NOMO-1 (cell line): ENCODE results near the gene ITGA2B.
A peak's percentile ranks its signal among the peaks of the same experiment; 100 is the strongest.
"Not testable (repeated sequence)": the region's sequence is repeated elsewhere in the genome, so short reads cannot be mapped to it uniquely, and the experiment has no call there.

Experiments
- DNase-seq, 2 experiments: peaks; one replicate each; lab custom pipeline; 2025; ENCODE audit not compliant: unreplicated experiment in 2 of 2; lab: John Stamatoyannopoulos, UW

Gene ITGA2B

DNA sequence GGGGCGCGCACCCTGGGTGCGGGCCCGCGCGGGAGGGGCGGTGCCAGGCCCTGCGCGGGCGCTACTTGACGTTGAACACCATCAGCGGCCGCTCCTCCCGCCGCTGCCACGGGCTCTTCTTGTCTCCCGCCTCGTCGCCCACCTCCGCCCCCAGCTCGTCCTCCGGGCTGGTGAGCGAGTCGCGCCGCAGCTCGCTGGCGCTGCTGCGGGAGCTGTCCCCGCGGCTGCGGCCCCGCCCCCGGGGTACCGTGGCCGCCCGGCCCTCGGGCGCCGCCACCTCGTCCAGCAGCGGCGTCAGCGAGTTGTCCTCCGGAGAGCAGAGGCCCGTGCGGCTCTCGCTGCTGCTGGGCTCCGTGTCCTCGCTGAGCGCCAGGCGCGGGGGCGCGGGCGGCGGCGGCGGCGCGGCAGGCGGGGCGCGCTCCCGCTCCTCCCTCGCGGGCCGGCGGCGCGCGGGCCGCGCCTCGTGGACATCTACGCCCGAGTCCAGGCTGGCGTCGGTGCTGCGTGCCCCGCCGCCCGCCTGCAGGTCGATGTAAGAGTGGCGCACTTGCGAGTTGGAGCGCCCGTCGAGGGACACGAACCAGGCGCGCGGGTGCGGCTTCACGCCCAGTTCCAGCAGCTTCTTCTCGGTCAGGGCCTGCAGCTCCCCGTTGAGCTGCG, 35.6 kb downstream of the ITGA2B start:
- no peak for DNase-seq

- no peak for DNase-seq
These were observed 36.4 kb downstream of the ITGA2B start for GRCh38 chr17:44352828-44353671.

DNA sequence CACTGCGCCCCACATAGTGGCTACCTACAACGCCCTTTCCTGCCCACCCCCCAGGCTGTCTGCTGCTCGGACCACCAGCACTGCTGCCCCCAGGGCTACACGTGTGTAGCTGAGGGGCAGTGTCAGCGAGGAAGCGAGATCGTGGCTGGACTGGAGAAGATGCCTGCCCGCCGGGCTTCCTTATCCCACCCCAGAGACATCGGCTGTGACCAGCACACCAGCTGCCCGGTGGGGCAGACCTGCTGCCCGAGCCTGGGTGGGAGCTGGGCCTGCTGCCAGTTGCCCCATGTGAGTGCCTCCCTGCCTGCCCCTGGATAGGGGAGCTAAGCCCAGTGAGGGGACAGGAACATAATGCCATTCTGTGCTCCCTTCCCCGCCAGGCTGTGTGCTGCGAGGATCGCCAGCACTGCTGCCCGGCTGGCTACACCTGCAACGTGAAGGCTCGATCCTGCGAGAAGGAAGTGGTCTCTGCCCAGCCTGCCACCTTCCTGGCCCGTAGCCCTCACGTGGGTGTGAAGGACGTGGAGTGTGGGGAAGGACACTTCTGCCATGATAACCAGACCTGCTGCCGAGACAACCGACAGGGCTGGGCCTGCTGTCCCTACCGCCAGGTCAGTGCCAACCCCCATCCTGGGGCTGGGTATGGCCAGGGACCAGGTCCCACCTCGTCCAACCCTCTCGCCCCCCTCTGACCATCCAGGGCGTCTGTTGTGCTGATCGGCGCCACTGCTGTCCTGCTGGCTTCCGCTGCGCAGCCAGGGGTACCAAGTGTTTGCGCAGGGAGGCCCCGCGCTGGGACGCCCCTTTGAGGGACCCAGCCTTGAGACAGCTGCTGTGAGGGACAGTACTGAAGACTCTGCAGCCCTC, 37.3 kb downstream of the ITGA2B start:
- no peak for DNase-seq

DNA sequence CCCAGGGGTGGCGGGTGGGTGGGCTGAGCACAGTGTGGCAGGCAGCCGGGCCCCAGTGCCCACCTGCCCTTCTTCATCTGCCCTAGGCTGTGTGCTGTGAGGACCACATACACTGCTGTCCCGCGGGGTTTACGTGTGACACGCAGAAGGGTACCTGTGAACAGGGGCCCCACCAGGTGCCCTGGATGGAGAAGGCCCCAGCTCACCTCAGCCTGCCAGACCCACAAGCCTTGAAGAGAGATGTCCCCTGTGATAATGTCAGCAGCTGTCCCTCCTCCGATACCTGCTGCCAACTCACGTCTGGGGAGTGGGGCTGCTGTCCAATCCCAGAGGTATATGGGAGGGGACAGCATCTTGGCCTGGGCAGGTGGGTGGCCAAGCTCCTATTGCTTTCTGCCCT, 38.0 kb downstream of the ITGA2B start:
- no peak for DNase-seq

- peak; percentile 16 to 50 for DNase-seq
These were observed 38.7 kb downstream of the ITGA2B start for GRCh38 chr17:44350733-44351226.

GRCh38 chr17:44349553-44350070, 39.8 kb downstream of the ITGA2B start:
- no peak for DNase-seq

- no peak for DNase-seq
These were observed 40.5 kb downstream of the ITGA2B start for GRCh38 chr17:44348988-44349364.

DNA sequence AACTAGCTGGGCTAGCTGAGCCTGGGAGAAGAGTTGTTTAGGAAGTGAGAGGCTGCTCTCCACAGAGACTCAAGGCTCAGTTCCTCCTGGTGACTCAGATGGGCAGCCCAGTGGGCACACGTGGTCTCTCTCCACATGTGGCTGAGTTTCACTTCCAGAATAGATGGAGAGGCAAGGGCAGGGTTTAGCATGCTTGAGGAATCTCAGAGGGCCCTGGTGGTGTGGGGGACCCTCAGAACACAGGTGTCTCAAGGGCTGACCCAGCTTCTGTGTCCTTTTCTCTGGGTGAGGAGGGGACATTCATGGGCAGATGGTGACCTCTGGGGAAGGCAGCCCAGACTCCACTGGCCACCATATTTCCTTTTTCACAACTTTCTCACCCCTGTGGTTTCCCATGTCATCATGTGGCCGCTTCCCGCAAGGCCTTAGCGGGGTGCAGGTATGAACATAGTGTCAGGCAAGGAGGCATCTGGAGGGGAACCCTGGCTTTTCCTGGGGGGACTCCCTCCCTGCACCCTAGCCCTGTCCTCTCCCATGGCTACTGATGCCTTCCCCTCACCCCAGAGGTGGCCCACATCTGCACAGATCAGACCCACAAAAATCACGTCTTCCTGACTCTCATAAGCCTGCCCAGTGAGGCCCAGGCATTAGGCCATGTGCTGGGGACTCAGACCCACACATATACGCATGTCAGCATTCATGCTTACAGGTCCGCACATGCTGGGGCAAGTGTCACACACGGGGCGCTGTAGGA, 41.0 kb downstream of the ITGA2B start:
- DNase-seq: peak; percentile 90 to 98

DNA sequence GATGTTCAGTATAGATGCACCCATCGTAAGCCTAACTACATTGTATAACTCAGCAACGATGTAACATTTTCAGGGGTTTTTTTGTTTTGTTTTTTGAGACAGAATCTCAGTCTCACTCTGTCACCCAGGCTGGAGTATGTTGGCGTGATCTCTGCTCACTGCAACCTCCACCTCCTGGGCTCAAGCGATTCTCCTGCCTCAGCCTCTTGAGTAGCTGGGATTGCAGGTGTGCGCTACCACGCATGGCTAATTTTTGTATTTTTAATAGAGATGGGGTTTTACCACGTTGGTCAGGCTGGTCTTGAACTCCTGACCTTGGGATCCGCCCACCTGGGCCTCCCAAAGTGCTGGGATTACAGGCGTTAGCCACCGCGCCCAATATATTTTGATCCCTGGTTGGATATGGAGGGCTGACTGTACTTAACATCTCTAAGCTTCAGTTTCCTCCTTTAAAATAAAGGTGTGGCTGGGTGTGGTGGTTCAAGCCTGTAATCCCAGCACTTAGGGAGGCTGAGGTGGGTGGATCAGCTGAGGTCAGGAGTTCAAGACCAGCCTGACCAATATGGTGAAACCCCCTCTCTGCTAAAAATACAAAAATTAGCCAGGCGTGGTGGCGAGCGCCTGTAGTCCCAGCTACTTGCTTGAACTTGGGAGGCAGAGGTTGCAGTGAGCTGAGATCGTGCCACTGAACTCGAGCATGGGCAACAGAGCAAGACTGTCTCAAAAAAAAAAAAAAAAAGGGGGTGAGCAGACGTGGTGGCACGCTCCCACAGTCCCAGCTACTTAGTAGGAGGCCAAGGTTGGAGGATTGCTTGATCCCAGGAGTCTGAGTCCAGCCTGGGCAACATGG, 42.0 kb downstream of the ITGA2B start:
- not testable (repeated sequence) for DNase-seq

GRCh38 chr17:44346064-44346844, 43.2 kb downstream of the ITGA2B start:
- DNase-seq: no peak

GRCh38 chr17:44345454-44346026, 43.9 kb downstream of the ITGA2B start:
- peak; percentile 23 to 35 for DNase-seq

GRCh38 chr17:44344939-44345453, 44.5 kb downstream of the ITGA2B start, which contains the start of gene GRN:
Gene GRN, plus strand, starts transcription at chr17:44345302. Its CDS starts 3,863 bp downstream, at chr17:44349165.
- peak; percentile 97 to 98 for DNase-seq

- DNase-seq: no peak
These were observed 45.8 kb downstream of the ITGA2B start for GRCh38 chr17:44343510-44344209.

DNA sequence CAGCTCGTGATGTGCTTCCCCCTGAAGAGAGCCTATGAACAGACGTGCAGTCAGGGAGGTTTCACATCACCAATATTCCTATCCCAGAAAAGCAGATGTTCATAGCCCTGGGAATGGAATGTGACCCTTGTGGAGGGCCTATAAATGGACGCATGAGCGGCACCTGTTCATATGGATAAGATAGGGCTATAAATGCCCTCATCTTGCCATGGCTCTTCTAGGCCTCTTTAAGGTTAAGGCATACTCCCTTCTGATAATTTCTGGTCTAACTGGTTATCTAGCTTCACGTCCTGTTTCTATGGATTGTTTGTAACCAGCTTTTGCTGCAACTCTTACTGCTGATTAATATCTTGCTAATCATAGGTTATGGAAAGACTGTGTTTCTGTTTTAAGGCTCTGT, 48.9 kb downstream of the ITGA2B start:
- DNase-seq: not testable (repeated sequence)

DNA sequence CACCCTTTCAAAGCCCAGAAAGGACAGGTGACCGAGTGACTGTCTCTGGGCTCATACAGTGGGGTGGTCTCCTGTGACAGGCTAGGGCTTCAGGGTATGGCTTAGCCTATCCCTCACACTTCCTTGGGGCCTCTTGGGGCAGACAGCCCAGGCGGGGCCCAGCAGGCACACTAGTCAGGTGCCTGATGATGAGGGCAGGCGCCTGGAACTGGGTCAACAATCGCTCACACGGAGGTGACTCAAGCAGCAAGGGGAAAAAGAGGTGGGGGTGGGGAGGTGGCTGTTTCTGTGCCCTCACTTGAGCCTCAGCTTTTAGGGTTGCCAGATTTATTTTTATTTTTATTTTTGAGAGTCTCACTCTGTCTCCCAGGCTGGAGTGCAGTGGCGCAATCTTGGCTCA, 50.7 kb downstream of the ITGA2B start:
- no peak for DNase-seq

- DNase-seq: no peak
These were observed 53.5 kb downstream of the ITGA2B start for GRCh38 chr17:44335968-44336367.

- no peak for DNase-seq
These were observed 53.9 kb downstream of the ITGA2B start for GRCh38 chr17:44335564-44335963.
